ENCODE data around the gene C2orf72. TPM values are rescaled to one million over a fixed set of nuclear protein-coding genes. Genes with fewer than 3 reads are reported as not detected.

C2orf72 gene
- total and polyA plus RNA-seq, 2 donors (not counting 3 experiments of a cell fraction or from before 2014, with no cell fraction given): 0.01 to 0.11 TPM

DNA sequence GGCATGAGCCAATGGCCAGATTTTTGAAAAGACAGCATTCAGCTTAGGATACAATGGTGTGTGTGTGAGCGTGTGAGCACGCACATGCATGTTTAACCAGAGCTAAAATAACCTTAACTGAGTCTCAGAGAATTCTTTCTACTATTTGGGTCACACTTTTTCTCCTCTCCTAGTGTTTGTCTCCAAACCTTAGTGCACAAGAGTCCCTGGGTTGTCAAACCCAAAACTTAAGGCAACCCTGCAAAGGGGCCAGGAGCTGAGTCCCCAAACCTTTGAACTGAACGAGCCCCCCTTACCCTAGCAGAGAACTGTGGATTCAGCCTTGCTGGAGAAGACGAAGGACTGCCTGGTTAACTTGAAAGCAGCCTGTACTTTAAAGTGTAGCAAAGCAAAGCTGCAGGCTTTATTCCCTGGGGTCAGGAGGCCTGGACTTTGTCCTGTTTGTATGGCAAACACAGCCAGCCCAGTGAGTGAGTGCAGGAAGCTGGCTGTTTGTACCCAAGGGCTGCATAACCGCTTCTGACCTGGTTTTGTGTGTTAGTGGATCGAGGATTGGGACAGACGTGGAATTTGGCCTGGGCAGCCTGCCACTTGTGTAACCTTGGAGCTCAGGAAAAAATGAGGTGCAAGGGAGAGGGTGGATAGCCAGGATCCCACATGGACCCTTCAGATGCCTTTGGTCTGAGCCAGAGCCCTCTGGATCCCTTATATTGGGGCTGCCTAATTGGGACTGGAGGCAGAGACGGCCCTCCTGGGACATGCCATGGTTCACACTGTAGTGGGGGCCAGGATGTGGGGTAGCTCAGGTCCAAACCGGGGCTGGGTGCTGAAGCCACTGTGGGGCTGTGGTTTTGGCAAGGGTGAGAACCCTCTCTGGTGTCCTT, 12.9 kb downstream of the C2orf72 start:
- no peak for TF ChIP-seq JUN (IDR thresholded peaks at IDR 0.05; ENCODE audit: borderline replicate concordance, insufficient read depth, insufficient read length, low read depth)
- TF ChIP-seq, protein P1, sequence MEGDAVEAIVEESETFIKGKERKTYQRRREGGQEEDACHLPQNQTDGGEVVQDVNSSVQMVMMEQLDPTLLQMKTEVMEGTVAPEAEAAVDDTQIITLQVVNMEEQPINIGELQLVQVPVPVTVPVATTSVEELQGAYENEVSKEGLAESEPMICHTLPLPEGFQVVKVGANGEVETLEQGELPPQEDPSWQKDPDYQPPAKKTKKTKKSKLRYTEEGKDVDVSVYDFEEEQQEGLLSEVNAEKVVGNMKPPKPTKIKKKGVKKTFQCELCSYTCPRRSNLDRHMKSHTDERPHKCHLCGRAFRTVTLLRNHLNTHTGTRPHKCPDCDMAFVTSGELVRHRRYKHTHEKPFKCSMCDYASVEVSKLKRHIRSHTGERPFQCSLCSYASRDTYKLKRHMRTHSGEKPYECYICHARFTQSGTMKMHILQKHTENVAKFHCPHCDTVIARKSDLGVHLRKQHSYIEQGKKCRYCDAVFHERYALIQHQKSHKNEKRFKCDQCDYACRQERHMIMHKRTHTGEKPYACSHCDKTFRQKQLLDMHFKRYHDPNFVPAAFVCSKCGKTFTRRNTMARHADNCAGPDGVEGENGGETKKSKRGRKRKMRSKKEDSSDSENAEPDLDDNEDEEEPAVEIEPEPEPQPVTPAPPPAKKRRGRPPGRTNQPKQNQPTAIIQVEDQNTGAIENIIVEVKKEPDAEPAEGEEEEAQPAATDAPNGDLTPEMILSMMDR (IDR thresholded peaks at IDR 0.05; ENCODE audit: extremely low read depth in 1 of 2, insufficient read depth in 1 of 2, low read depth in 1 of 2, low read length in 2 of 2): no peak
- TF ChIP-seq FOS (IDR thresholded peaks at IDR 0.05; ENCODE audit: borderline replicate concordance, insufficient read depth, low read length): no peak
- TF ChIP-seq POLR2A (IDR thresholded peaks at IDR 0.05; ENCODE audit: low read depth, low read length): no peak
- no peak for TF ChIP-seq GATA2 (IDR thresholded peaks at IDR 0.05; ENCODE audit: insufficient read depth, insufficient read length, low read depth, low read length)
- TF ChIP-seq, protein P2, sequence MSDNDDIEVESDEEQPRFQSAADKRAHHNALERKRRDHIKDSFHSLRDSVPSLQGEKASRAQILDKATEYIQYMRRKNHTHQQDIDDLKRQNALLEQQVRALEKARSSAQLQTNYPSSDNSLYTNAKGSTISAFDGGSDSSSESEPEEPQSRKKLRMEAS (IDR thresholded peaks at IDR 0.05; ENCODE audit: insufficient read depth, insufficient read length): no peak
- no peak for TF ChIP-seq MYC (IDR thresholded peaks at IDR 0.05; ENCODE audit: low read depth, low read length)
- no peak for TF ChIP-seq EZH2 (IDR thresholded peaks at IDR 0.05; ENCODE audit: borderline replicate concordance, low read depth, low read length, severe bottlenecking)
- no peak for TF ChIP-seq POLR2AphosphoS5 (IDR thresholded peaks at IDR 0.05; ENCODE audit: insufficient read depth, low read depth, low read length)
- DNase-seq (ENCODE audit: low read depth, low spot score) (no peak), FAIRE-seq (no peak)
- no TSS peak for BruUV-seq (replicated peaks)
- Histone ChIP-seq H3K9me3 (replicated peaks; ENCODE audit: control insufficient read depth, insufficient read depth, low read length) (no peaks in the 10 kb centered on the region), H3K27me3 (ENCODE audit: control insufficient read depth in 2 of 2, insufficient read depth in 2 of 2, low read length in 2 of 2) (peaks cover 4 to 14% of the 10 kb centered on the region in 2 experiments), H3K4me2 (ENCODE audit: insufficient read depth, low read length) (no peak overlapping the region), H3K9ac (replicated peaks; ENCODE audit: extremely low read depth, insufficient read depth, low read length) (no peak overlapping the region), H3K36me3 (ENCODE audit: control insufficient read depth in 2 of 2, extremely low read depth in 1 of 2, insufficient read depth in 2 of 2, low read length in 2 of 2) (no peaks in the 10 kb centered on the region), H2AFZ (ENCODE audit: low read depth, low read length) (no peak overlapping the region), H3K4me3 (replicated peaks in 1 of 3; ENCODE audit: insufficient read depth in 1 of 3, low read depth in 1 of 3, low read length in 3 of 3) (no peak overlapping the region), H3K4me1 (ENCODE audit: control insufficient read depth, extremely low read depth, insufficient read depth, low read length) (peaks cover 2% of the 10 kb centered on the region), H3K9me1 (replicated peaks; ENCODE audit: control insufficient read depth, extremely low read depth, insufficient read depth, low read length) (no peaks in the 10 kb centered on the region), H3K79me2 (ENCODE audit: control insufficient read depth, insufficient read depth, low read length) (no peaks in the 10 kb centered on the region), H4K20me1 (replicated peaks; ENCODE audit: control insufficient read depth, extremely low read depth, insufficient read depth, low read length) (no peaks in the 10 kb centered on the region), H3K27ac (ENCODE audit: insufficient read depth, low read depth, low read length) (no peak overlapping the region)
- ChIA-PET CTCF (interaction anchor here (1.2 to 1.6 kb wide), 2 partner anchors 63 to 226 kb away, joined by 4 read pairs; no protein-coding TSS in a partner anchor), POLR2A (no interaction called here)
- dilution Hi-C loops (cut with MboI; ENCODE audit: extremely low pct_ligation_motif_present, low sequenced_read_pairs) (no loop called here), intact Hi-C loops (cut with micrococcal nuclease) (no loop called here)

All from endothelial cell of umbilical vein (primary cell).